Measurements from ENCODE around the gene RETN.

- TF ChIP-seq CTCF (IDR thresholded peaks at IDR 0.05) (no peak), POLR2A (IDR thresholded peaks at IDR 0.05) (no peak)
Measured at GRCh38 chr19:7706188-7706954, 37.5 kb downstream of the RETN start.

Data from tibial nerve (tissue), 3 donors.